Neuronal stem cell (in vitro differentiated cells): Measurements from ENCODE around the gene C22orf15.

ENCODE experiments used
- DNase-seq: peaks from one replicate; pipeline ENCODE4 v3.0.0-alpha.2; 2013; ENCODE audit warnings: low spot score
- H2AFZ ChIP-seq: one replicate; pipeline ENCODE4 v1.6.1; 2013; ENCODE audit warnings: mild to moderate bottlenecking, low read length, inconsistent platforms
- H2AK5ac ChIP-seq: 2 replicates; pipeline ENCODE4 v1.6.1; 2013; ENCODE audit warnings: low read depth, mild to moderate bottlenecking, inconsistent platforms, low read length, moderate library complexity, mixed read lengths
- H2BK120ac ChIP-seq: 2 replicates; pipeline ENCODE4 v1.6.1; 2013; ENCODE audit warnings: low read depth, mild to moderate bottlenecking, inconsistent platforms, low read length, moderate library complexity, mixed read lengths
- H2BK12ac ChIP-seq: one replicate; pipeline ENCODE4 v1.6.1; 2013; ENCODE audit warnings: low read length, inconsistent platforms
- H2BK15ac ChIP-seq: 2 replicates; pipeline ENCODE4 v1.6.1; 2013; ENCODE audit warnings: mild to moderate bottlenecking, low read length, inconsistent platforms, mixed read lengths
- H2BK5ac ChIP-seq: one replicate; pipeline ENCODE4 v1.6.1; 2013; ENCODE audit warnings: inconsistent platforms, mild to moderate bottlenecking, low read length, moderate library complexity
- H3K14ac ChIP-seq: one replicate; pipeline ENCODE4 v1.6.1; 2013; ENCODE audit warnings: low read length, inconsistent platforms
- H3K18ac ChIP-seq: 2 replicates; pipeline ENCODE4 v1.6.1; 2013; ENCODE audit warnings: low read length, inconsistent platforms
- H3K23ac ChIP-seq: 2 replicates; pipeline ENCODE4 v1.6.1; 2013; ENCODE audit warnings: low read depth, mild to moderate bottlenecking, mixed read lengths, low read length, inconsistent platforms; ENCODE audit not compliant: poor library complexity
- H3K27ac ChIP-seq: replicated peaks from 3 replicates; pipeline ENCODE4 v1.5.1; 2013; ENCODE audit warnings: low read length, inconsistent platforms
- H3K27me3 ChIP-seq, 3 experiments: 2 replicates each; pipeline ENCODE4 v1.6.1; 2013; ENCODE audit warnings: low read length in 3 of 3, mild to moderate bottlenecking in 2 of 3, inconsistent platforms in 1 of 3, low read depth in 1 of 3, mixed read lengths in 1 of 3, moderate library complexity in 1 of 3; ENCODE audit not compliant: control insufficient read depth in 3 of 3, insufficient read depth in 3 of 3
- H3K36me3 ChIP-seq, 2 donors: replicated peaks in 1 of 2; 2 replicates each; pipeline ENCODE4 v1.6.1; 2013; ENCODE audit warnings: low read length in 2 of 2; ENCODE audit not compliant: control insufficient read depth in 2 of 2, insufficient read depth in 2 of 2
- H3K4ac ChIP-seq: 2 replicates; pipeline ENCODE4 v1.6.1; 2013; ENCODE audit warnings: inconsistent platforms, mild to moderate bottlenecking, low read length, moderate library complexity
- H3K4me1 ChIP-seq, 2 donors: 1 replicate in 1 of 2; 2 replicates in 1 of 2; pipeline ENCODE4 v1.6.1; 2013; ENCODE audit warnings: low read length in 2 of 2, low read depth in 1 of 2; ENCODE audit not compliant: control insufficient read depth in 2 of 2, insufficient read depth in 1 of 2
- H3K4me2 ChIP-seq: one replicate; pipeline ENCODE4 v1.6.1; 2013; ENCODE audit warnings: mild to moderate bottlenecking, low read length, inconsistent platforms; ENCODE audit not compliant: insufficient read depth, poor library complexity, severe bottlenecking
- H3K4me3 ChIP-seq, 2 donors: 2 replicates each; pipeline ENCODE4 v1.5.1; 2013; ENCODE audit warnings: low read length in 2 of 2, mild to moderate bottlenecking in 2 of 2, inconsistent platforms in 1 of 2, moderate library complexity in 1 of 2
- H3K79me1 ChIP-seq: one replicate; pipeline ENCODE4 v1.6.1; 2013; ENCODE audit warnings: low read depth, mild to moderate bottlenecking, inconsistent platforms, low read length, moderate library complexity
- H3K9ac ChIP-seq: one replicate; pipeline ENCODE4 v1.6.1; 2013; ENCODE audit warnings: mild to moderate bottlenecking, low read depth, low read length, inconsistent platforms; ENCODE audit not compliant: poor library complexity
- H3K9me3 ChIP-seq, 2 donors: replicated peaks in 1 of 2; 2 replicates each; pipeline versions ENCODE3 to v1.6.1; 2013; ENCODE audit warnings: low read length in 2 of 2, mild to moderate bottlenecking in 2 of 2, inconsistent platforms in 1 of 2, low read depth in 1 of 2, mixed read lengths in 1 of 2, moderate library complexity in 1 of 2; ENCODE audit not compliant: control insufficient read depth in 2 of 2, insufficient read depth in 1 of 2
- H4K8ac ChIP-seq: one replicate; pipeline ENCODE4 v1.6.1; 2013; ENCODE audit warnings: low read depth, mild to moderate bottlenecking, inconsistent platforms, low read length, moderate library complexity
- H4K91ac ChIP-seq: one replicate; pipeline ENCODE4 v1.6.1; 2013; ENCODE audit warnings: low read length, low read depth, mild to moderate bottlenecking, inconsistent platforms; ENCODE audit not compliant: poor library complexity
- WGBS, 2 donors: extraction: QIAGEN DNeasy Blood & Tissue Kit; methylation state at CpG; one replicate each; pipeline ENCODE4 v1.1.7; 2013; ENCODE audit warnings: missing lambda C conversion rate in 2 of 2, mixed read lengths in 1 of 2; ENCODE audit not compliant: insufficient read length in 2 of 2, insufficient replicate concordance in 1 of 2; ENCODE audit errors: extremely low coverage in 2 of 2; 5-methylcytosine and 5-hydroxymethylcytosine counted together

C22orf15 gene

DNA sequence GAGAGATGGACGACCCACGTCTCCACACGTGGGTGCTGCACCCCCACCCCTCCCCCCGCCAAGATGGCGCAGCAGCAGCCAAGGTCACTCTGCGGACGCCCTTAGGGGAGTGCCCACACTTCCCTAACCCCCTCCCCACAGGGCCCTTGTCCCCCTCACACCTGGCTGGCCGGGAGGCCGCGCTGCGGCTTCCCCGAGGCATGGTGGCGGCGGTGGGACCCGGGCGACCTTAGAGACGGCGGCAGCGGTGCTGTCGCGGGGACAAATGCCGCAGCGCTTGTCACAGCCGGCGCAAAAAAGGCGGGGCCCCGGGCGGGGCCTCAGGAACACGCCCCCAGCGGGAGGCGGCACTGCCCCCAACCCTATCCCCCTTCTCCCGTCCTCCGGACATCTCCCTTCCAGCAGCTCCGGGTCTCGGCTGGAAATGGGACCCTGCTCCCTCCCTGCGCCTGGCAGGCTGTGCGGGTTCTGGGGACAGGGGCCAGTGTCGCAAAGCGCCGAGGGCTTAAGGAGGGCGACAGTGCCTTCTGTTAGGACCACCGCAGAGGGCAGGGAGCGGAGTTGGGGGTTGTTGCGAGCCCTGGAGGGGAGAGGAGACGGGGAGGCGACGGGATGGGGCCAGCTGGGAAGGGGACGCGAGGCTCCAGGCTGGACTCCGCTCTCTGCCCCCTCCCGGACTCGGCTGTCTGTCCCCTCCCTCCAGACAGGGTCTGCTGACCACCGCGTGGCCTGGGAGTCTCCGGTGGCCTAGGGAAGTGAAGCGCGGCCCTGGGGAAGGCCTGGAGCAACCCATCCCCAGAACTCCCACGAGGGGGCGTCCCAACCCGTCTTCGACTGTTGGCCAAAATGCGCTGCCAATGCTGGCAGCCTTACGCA is 5.1 kb downstream of the C22orf15 start, which contains the start of gene CHCHD10:
Gene CHCHD10, minus strand, starts transcription at position 300 of the 876 bp plus-strand sequence. Its CDS starts 98 bp downstream, at position 202.
- Histone ChIP-seq H3K4me3 (peak within 1 kb of the TSS; percentile 63 to 92), H3K4ac (no peak within 1 kb of the TSS), H3K14ac (peak within 1 kb of the TSS; percentile 91), H2BK12ac (peak within 1 kb of the TSS; percentile 48), H4K8ac (peak within 1 kb of the TSS; percentile 75), H3K23ac (peak within 1 kb of the TSS; percentile 96), H2AFZ (peak within 1 kb of the TSS; percentile 93), H3K27me3 (peaks cover 0 to 5% (median under 1%) of the 10 kb centered on the region in 3 experiments), H3K79me1 (no peaks in the 10 kb centered on the region), H2BK5ac (no peak within 1 kb of the TSS), H3K27ac (peak within 1 kb of the TSS; percentile 80), H2AK5ac (peak within 1 kb of the TSS; percentile 82), H3K18ac (peak within 1 kb of the TSS; percentile 99), H3K9me3 (no peaks in the 10 kb centered on the region), H3K4me2 (peak within 1 kb of the TSS; percentile 92), H2BK15ac (peak within 1 kb of the TSS; percentile 97), H2BK120ac (peak within 1 kb of the TSS; percentile 51), H3K4me1 (peaks cover 17 to 27% of the 10 kb centered on the region in 2 donors), H4K91ac (no peak within 1 kb of the TSS), H3K36me3 (peaks cover 0 to 13% of the 10 kb centered on the region in 2 donors), H3K9ac (peak within 1 kb of the TSS; percentile 91)
- peak; percentile 87 for DNase-seq
- no CpG with 5 or more reads among the region's 63 CpGs for WGBS, 2 donors

DNA sequence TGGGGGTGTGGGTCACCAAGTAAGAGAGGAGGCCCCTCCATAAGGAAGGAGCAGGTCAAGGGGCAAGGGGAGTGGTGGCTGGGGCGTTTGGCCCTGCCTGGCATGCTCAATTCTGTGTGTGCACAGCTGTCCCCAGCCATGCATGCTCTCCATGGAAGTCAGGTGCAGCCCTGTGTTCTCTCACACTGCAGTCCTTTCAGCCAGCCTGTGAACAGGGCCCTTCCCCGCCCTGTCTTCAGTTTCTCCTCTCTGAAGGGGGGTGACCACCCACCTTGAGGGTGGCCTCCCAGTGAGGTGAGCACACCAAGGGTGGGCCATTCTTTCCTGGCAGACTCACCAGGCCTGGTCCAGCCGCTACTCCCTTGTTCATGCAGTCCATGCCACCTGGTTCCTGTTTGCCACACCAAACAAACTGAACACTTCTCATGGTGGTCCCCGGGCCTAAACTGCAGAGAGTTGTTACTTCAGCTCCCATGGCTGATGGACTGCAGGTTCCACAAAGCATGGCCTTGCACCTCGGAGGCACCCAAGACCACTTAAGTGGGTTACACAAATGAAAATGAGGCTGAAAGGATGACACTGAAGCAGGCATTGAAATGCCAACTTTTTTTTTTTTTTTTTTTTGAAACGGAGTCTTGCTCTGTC is 6.7 kb downstream of the C22orf15 start:
- Histone ChIP-seq H2BK5ac (no peak overlapping the region), H2AK5ac (peak overlapping the region; percentile 91), H2BK12ac (peak overlapping the region; percentile 33), H3K27me3 (peaks cover 0 to 18% (median 14%) of the 10 kb centered on the region in 3 experiments), H3K9ac (no peak overlapping the region), H2BK15ac (peak overlapping the region; percentile 40), H3K4me2 (no peak overlapping the region), H4K91ac (peak overlapping the region; percentile 22), H3K27ac (no peak overlapping the region), H3K4ac (peak overlapping the region; percentile 2), H2AFZ (no peak overlapping the region), H3K79me1 (peaks cover 2% of the 10 kb centered on the region), H3K14ac (peak overlapping the region; percentile 4), H3K9me3 (no peaks in the 10 kb centered on the region), H2BK120ac (no peak overlapping the region), H3K18ac (peak overlapping the region; percentile 87), H4K8ac (peak overlapping the region; percentile 43), H3K4me3 (no peak overlapping the region), H3K36me3 (peaks cover 0 to 13% of the 10 kb centered on the region in 2 donors), H3K4me1 (peaks cover 19 to 25% of the 10 kb centered on the region in 2 donors), H3K23ac (peak overlapping the region; percentile 30)
- DNase-seq: no peak
- no CpG with 5 or more reads among the region's 6 CpGs for WGBS, 2 donors

DNA sequence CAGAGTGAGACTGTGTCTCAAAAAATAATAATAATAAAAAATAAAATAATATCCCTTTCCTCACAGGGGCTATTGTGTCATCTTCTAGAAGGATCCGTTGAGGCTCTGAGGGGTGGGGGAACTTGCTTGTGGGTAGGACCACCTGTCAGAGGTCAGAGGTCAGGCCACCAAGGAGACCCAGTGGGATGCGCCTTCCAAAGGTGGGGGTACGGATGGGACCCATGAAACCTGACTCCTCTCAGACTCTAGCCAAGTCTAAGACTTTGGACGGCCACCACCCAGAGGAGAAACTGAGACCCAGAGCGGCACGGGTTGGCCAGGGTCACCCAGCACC is 9.5 kb downstream of the C22orf15 start:
- Histone ChIP-seq H4K8ac (no peak overlapping the region), H2BK15ac (no peak overlapping the region), H3K9ac (no peak overlapping the region), H2BK12ac (no peak overlapping the region), H3K27me3 (peaks cover 0 to 18% (median 14%) of the 10 kb centered on the region in 3 experiments), H2AFZ (peak overlapping the region; percentile 87), H3K36me3 (no peaks in the 10 kb centered on the region), H3K9me3 (no peaks in the 10 kb centered on the region), H3K18ac (peak overlapping the region; percentile 89), H3K79me1 (peaks cover 2% of the 10 kb centered on the region), H2BK5ac (no peak overlapping the region), H4K91ac (no peak overlapping the region), H2BK120ac (no peak overlapping the region), H3K23ac (no peak overlapping the region), H3K4me2 (peak overlapping the region; percentile 80), H3K4me1 (peaks cover 15 to 22% of the 10 kb centered on the region in 2 donors), H2AK5ac (no peak overlapping the region), H3K4me3 (peak overlapping the region; percentile 51 to 67), H3K14ac (no peak overlapping the region), H3K27ac (no peak overlapping the region), H3K4ac (no peak overlapping the region)
- no peak for DNase-seq
- WGBS, 2 donors: no CpG with 5 or more reads among the region's 6 CpGs
